HCT116 (cell line): ENCODE data around the gene SUPT3H. TPM values are rescaled to one million over a fixed set of nuclear protein-coding genes. Genes with fewer than 3 reads are reported as not detected.

ENCODE experiments used
- ATAC-seq: fragments of 200-7000 bp; cut with Tn5 transposase; 2 replicates; pipeline ENCODE4 v1.9.1; 2020; ENCODE audit warnings: mild to moderate bottlenecking, moderate library complexity
- BruUV-seq: library from RNA; stranded (reverse); fragments of 400-500 nt; replicated peaks from 2 replicates; lab custom pipeline; 2021; lab: Mats Ljungman, UMichigan
- CTCF ChIA-PET: fragments of 300-600 bp; sonication (Branson Sonifier 250); formaldehyde crosslinking; loops from one replicate; lab custom pipeline; 2021; ENCODE audit warnings: antibody characterized with exemption; lab: Charles Lee
- POLR2A ChIA-PET: fragments of 300-600, 350-600 bp; sonication (Branson Sonifier 250); formaldehyde crosslinking; loops from one replicate; lab custom pipeline; 2021; ENCODE audit warnings: antibody characterized with exemption; lab: Charles Lee
- RAD21 ChIA-PET, 2 experiments: fragments of 300-600 bp; sonication (Branson Sonifier 250); formaldehyde crosslinking; loops; one replicate each; lab custom pipeline; 2023; ENCODE audit warnings: low total read pairs in 2 of 2; ENCODE audit not compliant: uncharacterized antibody in 2 of 2, unreplicated experiment in 2 of 2, low non-redundant PET in 1 of 2; lab: Charles Lee
- DNase-seq: peaks from one replicate; pipeline ENCODE4 v3.0.0-alpha.2; 2010; ENCODE audit warnings: low read depth, low spot score
- H2AFZ ChIP-seq: fragments of 200-600 bp; shearing (Covaris generic), sonication (generic); 2 replicates; pipeline ENCODE4 v1.6.1; 2017; ENCODE audit warnings: low read depth, mixed run types, mixed read lengths, antibody characterized with exemption, low read length; ENCODE audit not compliant: poor library complexity, severe bottlenecking
- H3K27ac ChIP-seq: 2 replicates; pipeline ENCODE4 v1.5.1; 2012; ENCODE audit warnings: low read depth, low read length
- H3K27me3 ChIP-seq: fragments of 200-600 bp; sonication (generic); 2 replicates; pipeline ENCODE4 v1.6.1; 2016; ENCODE audit warnings: mixed run types, low read length, mixed read lengths; ENCODE audit not compliant: insufficient read depth
- H3K36me3 ChIP-seq, 2 experiments: fragments of 200-500 bp in 1 of 2; fragments of 200-600 bp in 1 of 2; sonication (Bioruptor generic) in 1 of 2; sonication (generic) in 1 of 2; 2 replicates each; pipeline versions ENCODE4 v1.5.1 to v1.6.1; 2014 to 2016; ENCODE audit warnings: low read length in 2 of 2, inconsistent platforms in 1 of 2, mixed read lengths in 1 of 2, mixed run types in 1 of 2; ENCODE audit not compliant: insufficient read depth in 2 of 2, control insufficient read depth in 1 of 2
- H3K4me1 ChIP-seq, 2 experiments: fragments of 200-600 bp in 1 of 2; sonication (generic) in 1 of 2; 2 replicates each; pipeline versions ENCODE4 v1.5.1 to v1.6.1; 2012 to 2017; ENCODE audit warnings: low read length in 2 of 2, inconsistent platforms in 1 of 2, mild to moderate bottlenecking in 1 of 2, mixed read lengths in 1 of 2, mixed run types in 1 of 2, moderate library complexity in 1 of 2; ENCODE audit not compliant: insufficient read depth in 2 of 2, control insufficient read depth in 1 of 2
- H3K4me2 ChIP-seq: fragments of 200-600 bp; sonication (generic); 2 replicates; pipeline ENCODE4 v1.6.1; 2017; ENCODE audit warnings: mixed run types, low read length, mixed read lengths
- H3K4me3 ChIP-seq, 2 experiments: fragments of 200-600 bp in 1 of 2; sonication (generic) in 1 of 2; replicated peaks in 1 of 2; 2 replicates each; pipeline ENCODE4 v1.5.1; 2011 to 2016; ENCODE audit warnings: low read length in 2 of 2, control low read depth in 1 of 2, low read depth in 1 of 2, mild to moderate bottlenecking in 1 of 2, mixed read lengths in 1 of 2, mixed run types in 1 of 2
- H3K79me2 ChIP-seq: fragments of 200-600 bp; sonication (generic); 2 replicates; pipeline ENCODE4 v1.6.1; 2017; ENCODE audit warnings: mild to moderate bottlenecking, mixed run types, low read length, moderate library complexity, mixed read lengths; ENCODE audit not compliant: insufficient read depth
- H3K9ac ChIP-seq: fragments of 200-600 bp; sonication (generic); 2 replicates; pipeline ENCODE4 v1.6.1; 2016; ENCODE audit warnings: low read length, mixed read lengths
- H3K9me2 ChIP-seq: fragments of 200-600 bp; sonication (generic), shearing (Covaris generic); 2 replicates; pipeline ENCODE4 v1.6.1; 2017; ENCODE audit warnings: mixed run types, mild to moderate bottlenecking, moderate library complexity; ENCODE audit not compliant: insufficient read depth
- H3K9me3 ChIP-seq, 2 experiments: fragments of 200-500 bp in 1 of 2; fragments of 200-600 bp in 1 of 2; sonication (Bioruptor generic) in 1 of 2; sonication (generic) in 1 of 2; 2 replicates each; pipeline ENCODE4 v1.6.1; 2014 to 2017; ENCODE audit warnings: low read length in 2 of 2, mixed read lengths in 2 of 2, inconsistent platforms in 1 of 2, low read depth in 1 of 2, mild to moderate bottlenecking in 1 of 2, mixed run types in 1 of 2, moderate library complexity in 1 of 2; ENCODE audit not compliant: control insufficient read depth in 1 of 2, insufficient read depth in 1 of 2
- H4K20me1 ChIP-seq: fragments of 200-600 bp; sonication (generic), shearing (Covaris generic); 2 replicates; pipeline ENCODE4 v1.6.1; 2017; ENCODE audit warnings: mixed run types, mild to moderate bottlenecking, moderate library complexity; ENCODE audit not compliant: insufficient read depth
- CBX3 ChIP-seq: IDR thresholded peaks from 2 replicates; pipeline ENCODE4 v1.6.1; 2012; ENCODE audit warnings: low read depth
- ELF1 ChIP-seq: IDR thresholded peaks from 2 replicates; pipeline ENCODE4 v1.6.1; 2012; ENCODE audit warnings: low read depth, borderline replicate concordance
- EZH2 ChIP-seq: fragments of 200-600 bp; sonication (generic); IDR thresholded peaks from 2 replicates; pipeline ENCODE4 v1.6.1; 2017; ENCODE audit warnings: antibody characterized with exemption, mixed run types
- EZH2phosphoT487 ChIP-seq: fragments of 200-600 bp; IDR thresholded peaks from 2 replicates; pipeline ENCODE4 v1.6.1; 2018; ENCODE audit warnings: antibody characterized with exemption, borderline replicate concordance
- FOSL1 ChIP-seq: IDR thresholded peaks from 2 replicates; pipeline ENCODE4 v1.6.1; 2012; ENCODE audit warnings: low read depth
- JUND ChIP-seq: IDR thresholded peaks from 2 replicates; pipeline ENCODE4 v1.6.1; 2012
- RAD21 ChIP-seq: IDR thresholded peaks from 2 replicates; pipeline ENCODE4 v1.6.1; 2012; ENCODE audit warnings: low read depth, mild to moderate bottlenecking
- SP1 ChIP-seq: IDR thresholded peaks from 2 replicates; pipeline ENCODE4 v1.6.1; 2012; ENCODE audit warnings: low read depth
- TCF7L2 ChIP-seq: IDR thresholded peaks from 2 replicates; pipeline ENCODE4 v1.7.0; 2011; ENCODE audit warnings: borderline replicate concordance, inconsistent platforms; ENCODE audit not compliant: insufficient read depth, insufficient read length; ENCODE audit errors: extremely low read depth
- YY1 ChIP-seq: IDR thresholded peaks from 2 replicates; pipeline ENCODE4 v1.6.1; 2011; ENCODE audit warnings: low read length, low read depth, moderate library complexity, mild to moderate bottlenecking; ENCODE audit not compliant: insufficient replicate concordance; ENCODE audit errors: extremely low read depth
- ZFX ChIP-seq: fragments of 450-650 bp; IDR thresholded peaks from 2 replicates; pipeline ENCODE4 v1.6.1; 2017
- ZNF274 ChIP-seq: fragments of 200-500 bp; sonication (Bioruptor generic); IDR thresholded peaks from 2 replicates; pipeline ENCODE4 v1.6.1; 2014; ENCODE audit warnings: mild to moderate bottlenecking, low read depth, low read length, inconsistent platforms
- intact Hi-C: fragments of 100-400 bp; cut with micrococcal nuclease; formaldehyde crosslinking; loops from 2 replicates; pipeline ENCODE4 v1.10.0; 2022
- total RNA-seq: library from RNA; stranded (reverse); gene quantifications from one replicate; pipeline ENCODE4 v1.2.1, GENCODE V29; 2021; ENCODE audit not compliant: unreplicated experiment
- TF ChIP-seq, protein P1 (sequence below): IDR thresholded peaks from 2 replicates; pipeline ENCODE4 v1.6.1; 2012; ENCODE audit warnings: low read depth
- TF ChIP-seq, protein P2 (sequence below): IDR thresholded peaks from 2 replicates; pipeline ENCODE4 v1.6.1; 2012
- TF ChIP-seq, protein P3 (sequence below), 3 experiments: fragments of 200-600 bp in 1 of 3; sonication (generic) in 1 of 3; IDR thresholded peaks in 2 of 3; conservative IDR thresholded peaks in 1 of 3; 2 replicates each; pipeline ENCODE4 v1.5.1; 2012 to 2017; ENCODE audit warnings: low read depth in 2 of 3, low read length in 2 of 3, antibody characterized with exemption in 1 of 3, borderline replicate concordance in 1 of 3, control low read depth in 1 of 3, mild to moderate bottlenecking in 1 of 3, mixed read lengths in 1 of 3, mixed run types in 1 of 3, moderate library complexity in 1 of 3; ENCODE audit not compliant: insufficient read depth in 1 of 3
- TF ChIP-seq, protein P4 (sequence below): IDR thresholded peaks from 2 replicates; pipeline ENCODE4 v1.6.1; 2011; ENCODE audit warnings: mild to moderate bottlenecking, low read length, moderate library complexity; ENCODE audit not compliant: insufficient replicate concordance; ENCODE audit errors: extremely low read depth

The SUPT3H gene
- total RNA-seq, 1 experiment from 2014 or later = 7.4 TPM

DNA sequence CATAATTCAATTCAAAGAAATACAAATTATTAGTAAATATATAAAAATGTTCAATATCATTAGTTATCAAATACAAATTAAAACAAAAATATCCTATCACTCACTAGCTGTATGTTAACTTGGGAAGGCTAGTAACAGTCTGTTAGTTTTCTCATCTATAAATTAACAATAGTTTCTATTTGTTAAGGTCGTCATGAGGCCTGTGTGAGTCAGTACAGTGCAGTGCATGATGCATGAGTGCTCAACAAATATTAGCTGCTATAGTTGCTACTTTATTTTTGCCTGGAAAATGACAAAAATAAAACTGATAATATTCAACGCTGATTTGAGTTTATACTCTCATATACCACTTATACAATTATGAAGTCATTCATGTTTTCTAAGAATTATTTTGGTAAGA, 451.2 kb downstream of the SUPT3H start:
- TF ChIP-seq ELF1 = no peak
- no peak for TF ChIP-seq TCF7L2
- no peak for TF ChIP-seq ZNF274
- TF ChIP-seq EZH2phosphoT487 = no peak
- TF ChIP-seq, protein P1, sequence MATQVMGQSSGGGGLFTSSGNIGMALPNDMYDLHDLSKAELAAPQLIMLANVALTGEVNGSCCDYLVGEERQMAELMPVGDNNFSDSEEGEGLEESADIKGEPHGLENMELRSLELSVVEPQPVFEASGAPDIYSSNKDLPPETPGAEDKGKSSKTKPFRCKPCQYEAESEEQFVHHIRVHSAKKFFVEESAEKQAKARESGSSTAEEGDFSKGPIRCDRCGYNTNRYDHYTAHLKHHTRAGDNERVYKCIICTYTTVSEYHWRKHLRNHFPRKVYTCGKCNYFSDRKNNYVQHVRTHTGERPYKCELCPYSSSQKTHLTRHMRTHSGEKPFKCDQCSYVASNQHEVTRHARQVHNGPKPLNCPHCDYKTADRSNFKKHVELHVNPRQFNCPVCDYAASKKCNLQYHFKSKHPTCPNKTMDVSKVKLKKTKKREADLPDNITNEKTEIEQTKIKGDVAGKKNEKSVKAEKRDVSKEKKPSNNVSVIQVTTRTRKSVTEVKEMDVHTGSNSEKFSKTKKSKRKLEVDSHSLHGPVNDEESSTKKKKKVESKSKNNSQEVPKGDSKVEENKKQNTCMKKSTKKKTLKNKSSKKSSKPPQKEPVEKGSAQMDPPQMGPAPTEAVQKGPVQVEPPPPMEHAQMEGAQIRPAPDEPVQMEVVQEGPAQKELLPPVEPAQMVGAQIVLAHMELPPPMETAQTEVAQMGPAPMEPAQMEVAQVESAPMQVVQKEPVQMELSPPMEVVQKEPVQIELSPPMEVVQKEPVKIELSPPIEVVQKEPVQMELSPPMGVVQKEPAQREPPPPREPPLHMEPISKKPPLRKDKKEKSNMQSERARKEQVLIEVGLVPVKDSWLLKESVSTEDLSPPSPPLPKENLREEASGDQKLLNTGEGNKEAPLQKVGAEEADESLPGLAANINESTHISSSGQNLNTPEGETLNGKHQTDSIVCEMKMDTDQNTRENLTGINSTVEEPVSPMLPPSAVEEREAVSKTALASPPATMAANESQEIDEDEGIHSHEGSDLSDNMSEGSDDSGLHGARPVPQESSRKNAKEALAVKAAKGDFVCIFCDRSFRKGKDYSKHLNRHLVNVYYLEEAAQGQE = no peak
- TF ChIP-seq CBX3 = no peak
- TF ChIP-seq, protein P2, sequence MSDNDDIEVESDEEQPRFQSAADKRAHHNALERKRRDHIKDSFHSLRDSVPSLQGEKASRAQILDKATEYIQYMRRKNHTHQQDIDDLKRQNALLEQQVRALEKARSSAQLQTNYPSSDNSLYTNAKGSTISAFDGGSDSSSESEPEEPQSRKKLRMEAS = no peak
- TF ChIP-seq YY1 = no peak
- TF ChIP-seq SP1 = no peak
- TF ChIP-seq RAD21 = no peak
- TF ChIP-seq, protein P3, sequence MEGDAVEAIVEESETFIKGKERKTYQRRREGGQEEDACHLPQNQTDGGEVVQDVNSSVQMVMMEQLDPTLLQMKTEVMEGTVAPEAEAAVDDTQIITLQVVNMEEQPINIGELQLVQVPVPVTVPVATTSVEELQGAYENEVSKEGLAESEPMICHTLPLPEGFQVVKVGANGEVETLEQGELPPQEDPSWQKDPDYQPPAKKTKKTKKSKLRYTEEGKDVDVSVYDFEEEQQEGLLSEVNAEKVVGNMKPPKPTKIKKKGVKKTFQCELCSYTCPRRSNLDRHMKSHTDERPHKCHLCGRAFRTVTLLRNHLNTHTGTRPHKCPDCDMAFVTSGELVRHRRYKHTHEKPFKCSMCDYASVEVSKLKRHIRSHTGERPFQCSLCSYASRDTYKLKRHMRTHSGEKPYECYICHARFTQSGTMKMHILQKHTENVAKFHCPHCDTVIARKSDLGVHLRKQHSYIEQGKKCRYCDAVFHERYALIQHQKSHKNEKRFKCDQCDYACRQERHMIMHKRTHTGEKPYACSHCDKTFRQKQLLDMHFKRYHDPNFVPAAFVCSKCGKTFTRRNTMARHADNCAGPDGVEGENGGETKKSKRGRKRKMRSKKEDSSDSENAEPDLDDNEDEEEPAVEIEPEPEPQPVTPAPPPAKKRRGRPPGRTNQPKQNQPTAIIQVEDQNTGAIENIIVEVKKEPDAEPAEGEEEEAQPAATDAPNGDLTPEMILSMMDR (IDR thresholded peaks at IDR 0.05 in 2 of 3, conservative IDR thresholded peaks at IDR 0.05 in 1 of 3; ENCODE audit: borderline replicate concordance in 1 of 3, insufficient read depth in 1 of 3, low read depth in 2 of 3, low read length in 2 of 3) = no peak
- TF ChIP-seq, protein P4, sequence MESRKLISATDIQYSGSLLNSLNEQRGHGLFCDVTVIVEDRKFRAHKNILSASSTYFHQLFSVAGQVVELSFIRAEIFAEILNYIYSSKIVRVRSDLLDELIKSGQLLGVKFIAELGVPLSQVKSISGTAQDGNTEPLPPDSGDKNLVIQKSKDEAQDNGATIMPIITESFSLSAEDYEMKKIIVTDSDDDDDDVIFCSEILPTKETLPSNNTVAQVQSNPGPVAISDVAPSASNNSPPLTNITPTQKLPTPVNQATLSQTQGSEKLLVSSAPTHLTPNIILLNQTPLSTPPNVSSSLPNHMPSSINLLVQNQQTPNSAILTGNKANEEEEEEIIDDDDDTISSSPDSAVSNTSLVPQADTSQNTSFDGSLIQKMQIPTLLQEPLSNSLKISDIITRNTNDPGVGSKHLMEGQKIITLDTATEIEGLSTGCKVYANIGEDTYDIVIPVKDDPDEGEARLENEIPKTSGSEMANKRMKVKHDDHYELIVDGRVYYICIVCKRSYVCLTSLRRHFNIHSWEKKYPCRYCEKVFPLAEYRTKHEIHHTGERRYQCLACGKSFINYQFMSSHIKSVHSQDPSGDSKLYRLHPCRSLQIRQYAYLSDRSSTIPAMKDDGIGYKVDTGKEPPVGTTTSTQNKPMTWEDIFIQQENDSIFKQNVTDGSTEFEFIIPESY = no peak
- TF ChIP-seq ZFX = no peak
- TF ChIP-seq EZH2 = no peak
- no peak for TF ChIP-seq JUND
- no peak for TF ChIP-seq FOSL1
- intact Hi-C loops = no loop called here
- ChIA-PET CTCF (no interaction called here), POLR2A (no interaction called here), RAD21 (no interaction called here)
- no peaks in the 10 kb centered on the region for H3K36me3 ChIP-seq
- H3K27ac ChIP-seq = no peak overlapping the region
- no peaks in the 10 kb centered on the region for H3K9me2 ChIP-seq
- no peak overlapping the region for H2AFZ ChIP-seq
- H3K27me3 ChIP-seq = no peaks in the 10 kb centered on the region
- ATAC-seq (no peak), DNase-seq (no peak)
- no peaks in the 10 kb centered on the region for H3K79me2 ChIP-seq
- no peak overlapping the region for H3K4me2 ChIP-seq
- H3K9ac ChIP-seq = no peak overlapping the region
- H4K20me1 ChIP-seq = no peaks in the 10 kb centered on the region
- BruUV-seq = no TSS peak
- H3K4me3 ChIP-seq = no peak overlapping the region
- peaks cover 4 to 7% of the 10 kb centered on the region in 2 experiments for H3K4me1 ChIP-seq
- H3K9me3 ChIP-seq = no peaks in the 10 kb centered on the region
